GM12878 (cell line): ENCODE data around the gene FAM53B. TPM values are rescaled to one million over a fixed set of nuclear protein-coding genes. Genes with fewer than 3 reads are reported as not detected.

Experiments used
- ASH2L ChIP-seq: fragments of 300-600, 200-600 bp; sonication (generic); IDR thresholded peaks from 2 replicates; pipeline ENCODE4 v1.6.1; 2017; ENCODE audit warnings: low read depth, mild to moderate bottlenecking, borderline replicate concordance
- GATAD2B ChIP-seq: fragments of 450-650 bp; conservative IDR thresholded peaks from 2 replicates; pipeline ENCODE4 v1.6.1; 2017; ENCODE audit warnings: low read depth, mild to moderate bottlenecking, moderate library complexity
- MTA3 ChIP-seq: IDR thresholded peaks from 2 replicates; pipeline ENCODE4 v1.6.1; 2012; ENCODE audit warnings: low read length, inconsistent platforms, borderline replicate concordance
- MYC ChIP-seq: IDR thresholded peaks from 2 replicates; pipeline ENCODE4 v1.6.1; 2011; ENCODE audit warnings: mild to moderate bottlenecking, low read length, moderate library complexity, inconsistent platforms; ENCODE audit not compliant: insufficient read depth, insufficient replicate concordance, insufficient read length, severe bottlenecking
- NFIC ChIP-seq: IDR thresholded peaks from 2 replicates; pipeline ENCODE4 v1.6.1; 2012; ENCODE audit warnings: low read depth, mild to moderate bottlenecking, inconsistent platforms, low read length, moderate library complexity
- NR2C2 ChIP-seq: IDR thresholded peaks from 2 replicates; pipeline ENCODE4 v1.6.1; 2011; ENCODE audit warnings: borderline replicate concordance, low read depth; ENCODE audit not compliant: control insufficient read depth, insufficient read length
- SMAD1 ChIP-seq: fragments of 450-650 bp; IDR thresholded peaks from 2 replicates; pipeline ENCODE4 v1.6.1; 2018; ENCODE audit warnings: mild to moderate bottlenecking, low read depth; ENCODE audit not compliant: partially characterized antibody
- SPI1 ChIP-seq: IDR thresholded peaks from 2 replicates; pipeline ENCODE4 v1.6.1; 2011; ENCODE audit warnings: low read depth, mild to moderate bottlenecking, low read length, moderate library complexity, borderline replicate concordance; ENCODE audit not compliant: insufficient read depth
- TCF7 ChIP-seq: IDR thresholded peaks from 2 replicates; pipeline ENCODE4 v1.6.1; 2014; ENCODE audit warnings: antibody characterized with exemption, borderline replicate concordance
- polyA plus RNA-seq, 11 experiments: library from polyadenylated mRNA; depleted of rRNA in 4 of 11; unstranded in 6 of 11; stranded (reverse) in 5 of 11; fragments of >200 nt; fragmentation: Nextera tagmentation in 4 of 11; fragmentation: Illumina TruSeq in 1 of 11; extraction: Ambion mirVana in 4 of 11; extraction: Trizol in 1 of 11; gene quantifications; 1 replicate in 1 of 11; 2 replicates in 10 of 11; pipeline versions ENCODE4 v1.2.1 to v1.2.3, GENCODE V29; 2011 to 2016; ENCODE audit warnings: inconsistent platforms in 2 of 11, missing spikeins in 2 of 11, low read depth in 1 of 11
- total RNA-seq, 4 experiments: library from RNA; depleted of rRNA in 3 of 4; stranded (reverse); fragments of >200 nt in 3 of 4; fragmentation: Illumina TruSeq in 1 of 4; extraction: Trizol in 1 of 4; gene quantifications; 2 replicates each; pipeline versions ENCODE4 v1.2.1 to v1.2.3, GENCODE V29; 2013 to 2021
- TF ChIP-seq, protein P1 (sequence below): fragments of 450-650 bp; IDR thresholded peaks from 2 replicates; pipeline ENCODE4 v1.6.1; 2018; ENCODE audit warnings: mild to moderate bottlenecking, low read depth, moderate library complexity; ENCODE audit not compliant: partially characterized antibody
- TF ChIP-seq, protein P2 (sequence below): IDR thresholded peaks from 2 replicates; pipeline ENCODE4 v1.6.1; 2012; ENCODE audit warnings: low read length, inconsistent platforms
- TF ChIP-seq, protein P3 (sequence below): fragments of 450-650 bp; conservative IDR thresholded peaks from 2 replicates; pipeline ENCODE4 v1.6.1; 2017; ENCODE audit warnings: mild to moderate bottlenecking, moderate library complexity
- TF ChIP-seq, protein P4 (sequence below): IDR thresholded peaks from 2 replicates; pipeline ENCODE4 v1.6.1; 2011; ENCODE audit warnings: low read depth, low read length, improper control_type of control experiment, borderline replicate concordance

FAM53B gene
- total and polyA plus RNA-seq, 10 of the 15 experiments (the other 5 are each of a cell fraction or from before 2014, with no cell fraction given) = 0.05 to 26.3 (median 8.1) TPM

DNA sequence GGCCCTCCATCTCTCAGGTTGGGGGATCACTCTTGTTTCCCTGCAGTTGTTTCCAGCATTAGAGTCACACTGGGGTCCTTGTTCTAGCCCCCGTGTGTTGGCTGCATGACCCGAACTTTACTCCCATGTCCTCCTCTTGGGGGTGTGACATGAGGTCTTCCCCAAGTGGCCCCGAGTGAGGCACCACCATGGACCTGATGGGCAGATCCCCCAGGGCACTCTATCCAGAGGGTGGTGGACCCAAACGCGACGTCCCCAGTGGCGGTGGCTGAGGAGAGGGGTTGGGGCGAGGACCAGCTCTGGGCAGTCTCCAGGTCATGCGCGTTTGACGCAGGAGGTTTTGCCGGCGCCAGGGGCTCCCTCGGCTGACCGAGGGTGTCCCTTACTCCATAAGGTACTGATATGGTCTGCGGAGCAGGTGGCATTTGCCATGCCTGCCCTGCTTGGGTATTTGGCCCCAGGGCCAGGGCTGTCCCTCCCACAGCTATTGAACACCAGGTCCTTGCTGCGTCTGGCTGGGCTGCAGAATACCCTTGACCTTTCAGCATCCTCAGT lies 150.7 kb downstream of the FAM53B start (continued):
- TF ChIP-seq, protein P1, sequence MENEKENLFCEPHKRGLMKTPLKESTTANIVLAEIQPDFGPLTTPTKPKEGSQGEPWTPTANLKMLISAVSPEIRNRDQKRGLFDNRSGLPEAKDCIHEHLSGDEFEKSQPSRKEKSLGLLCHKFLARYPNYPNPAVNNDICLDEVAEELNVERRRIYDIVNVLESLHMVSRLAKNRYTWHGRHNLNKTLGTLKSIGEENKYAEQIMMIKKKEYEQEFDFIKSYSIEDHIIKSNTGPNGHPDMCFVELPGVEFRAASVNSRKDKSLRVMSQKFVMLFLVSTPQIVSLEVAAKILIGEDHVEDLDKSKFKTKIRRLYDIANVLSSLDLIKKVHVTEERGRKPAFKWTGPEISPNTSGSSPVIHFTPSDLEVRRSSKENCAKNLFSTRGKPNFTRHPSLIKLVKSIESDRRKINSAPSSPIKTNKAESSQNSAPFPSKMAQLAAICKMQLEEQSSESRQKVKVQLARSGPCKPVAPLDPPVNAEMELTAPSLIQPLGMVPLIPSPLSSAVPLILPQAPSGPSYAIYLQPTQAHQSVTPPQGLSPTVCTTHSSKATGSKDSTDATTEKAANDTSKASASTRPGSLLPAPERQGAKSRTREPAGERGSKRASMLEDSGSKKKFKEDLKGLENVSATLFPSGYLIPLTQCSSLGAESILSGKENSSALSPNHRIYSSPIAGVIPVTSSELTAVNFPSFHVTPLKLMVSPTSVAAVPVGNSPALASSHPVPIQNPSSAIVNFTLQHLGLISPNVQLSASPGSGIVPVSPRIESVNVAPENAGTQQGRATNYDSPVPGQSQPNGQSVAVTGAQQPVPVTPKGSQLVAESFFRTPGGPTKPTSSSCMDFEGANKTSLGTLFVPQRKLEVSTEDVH = no peak
- no peak for TF ChIP-seq SPI1
- no peak for TF ChIP-seq NFIC
- no peak for TF ChIP-seq ASH2L
- TF ChIP-seq MTA3 = no peak
- no peak for TF ChIP-seq MYC
- TF ChIP-seq, protein P2, sequence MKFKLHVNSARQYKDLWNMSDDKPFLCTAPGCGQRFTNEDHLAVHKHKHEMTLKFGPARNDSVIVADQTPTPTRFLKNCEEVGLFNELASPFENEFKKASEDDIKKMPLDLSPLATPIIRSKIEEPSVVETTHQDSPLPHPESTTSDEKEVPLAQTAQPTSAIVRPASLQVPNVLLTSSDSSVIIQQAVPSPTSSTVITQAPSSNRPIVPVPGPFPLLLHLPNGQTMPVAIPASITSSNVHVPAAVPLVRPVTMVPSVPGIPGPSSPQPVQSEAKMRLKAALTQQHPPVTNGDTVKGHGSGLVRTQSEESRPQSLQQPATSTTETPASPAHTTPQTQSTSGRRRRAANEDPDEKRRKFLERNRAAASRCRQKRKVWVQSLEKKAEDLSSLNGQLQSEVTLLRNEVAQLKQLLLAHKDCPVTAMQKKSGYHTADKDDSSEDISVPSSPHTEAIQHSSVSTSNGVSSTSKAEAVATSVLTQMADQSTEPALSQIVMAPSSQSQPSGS = no peak
- TF ChIP-seq, protein P3, sequence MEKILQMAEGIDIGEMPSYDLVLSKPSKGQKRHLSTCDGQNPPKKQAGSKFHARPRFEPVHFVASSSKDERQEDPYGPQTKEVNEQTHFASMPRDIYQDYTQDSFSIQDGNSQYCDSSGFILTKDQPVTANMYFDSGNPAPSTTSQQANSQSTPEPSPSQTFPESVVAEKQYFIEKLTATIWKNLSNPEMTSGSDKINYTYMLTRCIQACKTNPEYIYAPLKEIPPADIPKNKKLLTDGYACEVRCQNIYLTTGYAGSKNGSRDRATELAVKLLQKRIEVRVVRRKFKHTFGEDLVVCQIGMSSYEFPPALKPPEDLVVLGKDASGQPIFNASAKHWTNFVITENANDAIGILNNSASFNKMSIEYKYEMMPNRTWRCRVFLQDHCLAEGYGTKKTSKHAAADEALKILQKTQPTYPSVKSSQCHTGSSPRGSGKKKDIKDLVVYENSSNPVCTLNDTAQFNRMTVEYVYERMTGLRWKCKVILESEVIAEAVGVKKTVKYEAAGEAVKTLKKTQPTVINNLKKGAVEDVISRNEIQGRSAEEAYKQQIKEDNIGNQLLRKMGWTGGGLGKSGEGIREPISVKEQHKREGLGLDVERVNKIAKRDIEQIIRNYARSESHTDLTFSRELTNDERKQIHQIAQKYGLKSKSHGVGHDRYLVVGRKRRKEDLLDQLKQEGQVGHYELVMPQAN = no peak
- TF ChIP-seq TCF7 = no peak
- TF ChIP-seq, protein P4, sequence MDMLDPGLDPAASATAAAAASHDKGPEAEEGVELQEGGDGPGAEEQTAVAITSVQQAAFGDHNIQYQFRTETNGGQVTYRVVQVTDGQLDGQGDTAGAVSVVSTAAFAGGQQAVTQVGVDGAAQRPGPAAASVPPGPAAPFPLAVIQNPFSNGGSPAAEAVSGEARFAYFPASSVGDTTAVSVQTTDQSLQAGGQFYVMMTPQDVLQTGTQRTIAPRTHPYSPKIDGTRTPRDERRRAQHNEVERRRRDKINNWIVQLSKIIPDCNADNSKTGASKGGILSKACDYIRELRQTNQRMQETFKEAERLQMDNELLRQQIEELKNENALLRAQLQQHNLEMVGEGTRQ = no peak
- no peak for TF ChIP-seq SMAD1
- TF ChIP-seq NR2C2 = no peak
- TF ChIP-seq GATAD2B = no peak
